K562 treated with DMSO at 1 percent for 48 hours (cell line): ENCODE data around the gene BAMBI. TPM values are rescaled to one million over a fixed set of nuclear protein-coding genes. Genes with fewer than 3 reads are reported as not detected.

Experiments used
- total RNA-seq: library from RNA; unstranded; fragments of 300-600 nt; gene quantifications from 2 replicates; pipeline ENCODE4 v1.2.3, GENCODE V29; 2022; ENCODE audit warnings: low replicate concordance; ENCODE audit errors: extremely low read depth

Gene BAMBI, protein sequence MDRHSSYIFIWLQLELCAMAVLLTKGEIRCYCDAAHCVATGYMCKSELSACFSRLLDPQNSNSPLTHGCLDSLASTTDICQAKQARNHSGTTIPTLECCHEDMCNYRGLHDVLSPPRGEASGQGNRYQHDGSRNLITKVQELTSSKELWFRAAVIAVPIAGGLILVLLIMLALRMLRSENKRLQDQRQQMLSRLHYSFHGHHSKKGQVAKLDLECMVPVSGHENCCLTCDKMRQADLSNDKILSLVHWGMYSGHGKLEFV
- total RNA-seq, result not detected in 2 replicates

DNA sequence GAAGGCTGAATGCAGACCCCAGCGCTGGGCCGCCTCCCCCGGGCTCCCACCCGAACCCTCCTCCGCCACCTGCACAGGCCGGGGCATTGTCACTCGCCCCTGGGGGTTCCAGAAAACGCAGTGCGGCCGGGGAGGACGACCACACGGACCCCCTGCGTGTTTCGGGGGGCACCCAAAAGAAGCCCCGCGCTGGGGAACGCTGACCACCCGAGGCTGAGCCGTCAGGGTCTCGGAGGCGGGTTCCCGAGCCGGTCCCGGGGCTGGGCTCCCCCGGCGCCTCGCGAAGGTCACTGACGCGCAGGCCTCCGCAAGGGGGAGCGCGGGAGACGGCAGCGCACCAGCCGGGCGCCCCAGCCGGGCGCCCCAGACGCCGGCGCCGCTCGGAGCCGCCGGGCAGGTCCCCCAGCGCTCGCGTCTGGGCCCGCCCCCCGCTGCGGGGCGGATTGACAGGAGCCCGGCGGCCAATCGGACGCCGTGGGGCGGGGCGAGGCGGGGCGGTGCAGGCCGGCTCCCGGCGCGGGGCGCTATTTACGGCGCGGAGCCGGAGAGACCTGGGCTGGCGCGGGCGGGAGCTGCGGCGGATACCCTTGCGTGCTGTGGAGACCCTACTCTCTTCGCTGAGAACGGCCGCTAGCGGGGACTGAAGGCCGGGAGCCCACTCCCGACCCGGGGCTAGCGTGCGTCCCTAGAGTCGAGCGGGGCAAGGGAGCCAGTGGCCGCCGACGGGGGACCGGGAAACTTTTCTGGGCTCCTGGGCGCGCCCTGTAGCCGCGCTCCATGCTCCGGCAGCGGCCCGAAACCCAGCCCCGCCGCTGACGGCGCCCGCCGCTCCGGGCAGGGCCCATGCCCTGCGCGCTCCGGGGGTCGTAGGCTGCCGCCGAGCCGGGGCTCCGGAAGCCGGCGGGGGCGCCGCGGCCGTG, at the start of gene BAMBI:
BAMBI (plus strand) TSS at position 554 of the 920 bp plus-strand sequence. CDS start 377 bp downstream, outside the sequence.

Other genes starting within 250 kb of the BAMBI start
- gene WAC, start 144.4 kb upstream of the BAMBI start, total RNA-seq, result not detected in 2 replicates